Measurements from ENCODE around the gene SH2D4B. TPM values are rescaled to one million over a fixed set of nuclear protein-coding genes. Genes with fewer than 3 reads are reported as not detected.

The SH2D4B gene
- total and polyA plus RNA-seq, 10 of the 15 experiments (the other 5 are each of a cell fraction or from before 2014, with no cell fraction given): 0.04 to 0.21 (median 0.13) TPM; not detected in 5

GRCh38 chr10:80540981-80541750, 3.5 kb downstream of the SH2D4B start (continued):
- TF ChIP-seq, protein P1, sequence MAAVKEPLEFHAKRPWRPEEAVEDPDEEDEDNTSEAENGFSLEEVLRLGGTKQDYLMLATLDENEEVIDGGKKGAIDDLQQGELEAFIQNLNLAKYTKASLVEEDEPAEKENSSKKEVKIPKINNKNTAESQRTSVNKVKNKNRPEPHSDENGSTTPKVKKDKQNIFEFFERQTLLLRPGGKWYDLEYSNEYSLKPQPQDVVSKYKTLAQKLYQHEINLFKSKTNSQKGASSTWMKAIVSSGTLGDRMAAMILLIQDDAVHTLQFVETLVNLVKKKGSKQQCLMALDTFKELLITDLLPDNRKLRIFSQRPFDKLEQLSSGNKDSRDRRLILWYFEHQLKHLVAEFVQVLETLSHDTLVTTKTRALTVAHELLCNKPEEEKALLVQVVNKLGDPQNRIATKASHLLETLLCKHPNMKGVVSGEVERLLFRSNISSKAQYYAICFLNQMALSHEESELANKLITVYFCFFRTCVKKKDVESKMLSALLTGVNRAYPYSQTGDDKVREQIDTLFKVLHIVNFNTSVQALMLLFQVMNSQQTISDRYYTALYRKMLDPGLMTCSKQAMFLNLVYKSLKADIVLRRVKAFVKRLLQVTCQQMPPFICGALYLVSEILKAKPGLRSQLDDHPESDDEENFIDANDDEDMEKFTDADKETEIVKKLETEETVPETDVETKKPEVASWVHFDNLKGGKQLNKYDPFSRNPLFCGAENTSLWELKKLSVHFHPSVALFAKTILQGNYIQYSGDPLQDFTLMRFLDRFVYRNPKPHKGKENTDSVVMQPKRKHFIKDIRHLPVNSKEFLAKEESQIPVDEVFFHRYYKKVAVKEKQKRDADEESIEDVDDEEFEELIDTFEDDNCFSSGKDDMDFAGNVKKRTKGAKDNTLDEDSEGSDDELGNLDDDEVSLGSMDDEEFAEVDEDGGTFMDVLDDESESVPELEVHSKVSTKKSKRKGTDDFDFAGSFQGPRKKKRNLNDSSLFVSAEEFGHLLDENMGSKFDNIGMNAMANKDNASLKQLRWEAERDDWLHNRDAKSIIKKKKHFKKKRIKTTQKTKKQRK (IDR thresholded peaks at IDR 0.05; ENCODE audit: low read depth, low read length): no peak
- no peak for TF ChIP-seq SIX5 (IDR thresholded peaks at IDR 0.05; ENCODE audit: low read depth, low read length, severe bottlenecking)
- no peak for TF ChIP-seq E2F8 (IDR thresholded peaks at IDR 0.05; ENCODE audit: low read depth, partially characterized antibody)
- TF ChIP-seq, protein P2, sequence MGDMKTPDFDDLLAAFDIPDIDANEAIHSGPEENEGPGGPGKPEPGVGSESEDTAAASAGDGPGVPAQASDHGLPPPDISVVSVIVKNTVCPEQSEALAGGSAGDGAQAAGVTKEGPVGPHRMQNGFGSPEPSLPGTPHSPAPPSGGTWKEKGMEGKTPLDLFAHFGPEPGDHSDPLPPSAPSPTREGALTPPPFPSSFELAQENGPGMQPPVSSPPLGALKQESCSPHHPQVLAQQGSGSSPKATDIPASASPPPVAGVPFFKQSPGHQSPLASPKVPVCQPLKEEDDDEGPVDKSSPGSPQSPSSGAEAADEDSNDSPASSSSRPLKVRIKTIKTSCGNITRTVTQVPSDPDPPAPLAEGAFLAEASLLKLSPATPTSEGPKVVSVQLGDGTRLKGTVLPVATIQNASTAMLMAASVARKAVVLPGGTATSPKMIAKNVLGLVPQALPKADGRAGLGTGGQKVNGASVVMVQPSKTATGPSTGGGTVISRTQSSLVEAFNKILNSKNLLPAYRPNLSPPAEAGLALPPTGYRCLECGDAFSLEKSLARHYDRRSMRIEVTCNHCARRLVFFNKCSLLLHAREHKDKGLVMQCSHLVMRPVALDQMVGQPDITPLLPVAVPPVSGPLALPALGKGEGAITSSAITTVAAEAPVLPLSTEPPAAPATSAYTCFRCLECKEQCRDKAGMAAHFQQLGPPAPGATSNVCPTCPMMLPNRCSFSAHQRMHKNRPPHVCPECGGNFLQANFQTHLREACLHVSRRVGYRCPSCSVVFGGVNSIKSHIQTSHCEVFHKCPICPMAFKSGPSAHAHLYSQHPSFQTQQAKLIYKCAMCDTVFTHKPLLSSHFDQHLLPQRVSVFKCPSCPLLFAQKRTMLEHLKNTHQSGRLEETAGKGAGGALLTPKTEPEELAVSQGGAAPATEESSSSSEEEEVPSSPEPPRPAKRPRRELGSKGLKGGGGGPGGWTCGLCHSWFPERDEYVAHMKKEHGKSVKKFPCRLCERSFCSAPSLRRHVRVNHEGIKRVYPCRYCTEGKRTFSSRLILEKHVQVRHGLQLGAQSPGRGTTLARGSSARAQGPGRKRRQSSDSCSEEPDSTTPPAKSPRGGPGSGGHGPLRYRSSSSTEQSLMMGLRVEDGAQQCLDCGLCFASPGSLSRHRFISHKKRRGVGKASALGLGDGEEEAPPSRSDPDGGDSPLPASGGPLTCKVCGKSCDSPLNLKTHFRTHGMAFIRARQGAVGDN (IDR thresholded peaks at IDR 0.05): peak; percentile 67
- no peak for TF ChIP-seq ZNF207 (IDR thresholded peaks at IDR 0.05; ENCODE audit: borderline replicate concordance)
- TF ChIP-seq ZZZ3 (IDR thresholded peaks at IDR 0.05; ENCODE audit: control insufficient read depth, insufficient read length, low read depth): no peak
- TF ChIP-seq MTA2 (IDR thresholded peaks at IDR 0.05; ENCODE audit: low read depth): peak; percentile 87
- TF ChIP-seq SMARCA5 (IDR thresholded peaks at IDR 0.05): no peak
- no peak for TF ChIP-seq PAX8 (IDR thresholded peaks at IDR 0.05)
- no peak for TF ChIP-seq SREBF1 (IDR thresholded peaks at IDR 0.05; ENCODE audit: low read length)
- no peak for TF ChIP-seq ZNF622 (IDR thresholded peaks at IDR 0.05)
- TF ChIP-seq CBX5 (IDR thresholded peaks at IDR 0.05; ENCODE audit: low read depth): no peak
- TF ChIP-seq, protein P3, sequence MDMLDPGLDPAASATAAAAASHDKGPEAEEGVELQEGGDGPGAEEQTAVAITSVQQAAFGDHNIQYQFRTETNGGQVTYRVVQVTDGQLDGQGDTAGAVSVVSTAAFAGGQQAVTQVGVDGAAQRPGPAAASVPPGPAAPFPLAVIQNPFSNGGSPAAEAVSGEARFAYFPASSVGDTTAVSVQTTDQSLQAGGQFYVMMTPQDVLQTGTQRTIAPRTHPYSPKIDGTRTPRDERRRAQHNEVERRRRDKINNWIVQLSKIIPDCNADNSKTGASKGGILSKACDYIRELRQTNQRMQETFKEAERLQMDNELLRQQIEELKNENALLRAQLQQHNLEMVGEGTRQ (IDR thresholded peaks at IDR 0.05; ENCODE audit: borderline replicate concordance, low read depth, low read length): no peak
- TF ChIP-seq, protein P4, sequence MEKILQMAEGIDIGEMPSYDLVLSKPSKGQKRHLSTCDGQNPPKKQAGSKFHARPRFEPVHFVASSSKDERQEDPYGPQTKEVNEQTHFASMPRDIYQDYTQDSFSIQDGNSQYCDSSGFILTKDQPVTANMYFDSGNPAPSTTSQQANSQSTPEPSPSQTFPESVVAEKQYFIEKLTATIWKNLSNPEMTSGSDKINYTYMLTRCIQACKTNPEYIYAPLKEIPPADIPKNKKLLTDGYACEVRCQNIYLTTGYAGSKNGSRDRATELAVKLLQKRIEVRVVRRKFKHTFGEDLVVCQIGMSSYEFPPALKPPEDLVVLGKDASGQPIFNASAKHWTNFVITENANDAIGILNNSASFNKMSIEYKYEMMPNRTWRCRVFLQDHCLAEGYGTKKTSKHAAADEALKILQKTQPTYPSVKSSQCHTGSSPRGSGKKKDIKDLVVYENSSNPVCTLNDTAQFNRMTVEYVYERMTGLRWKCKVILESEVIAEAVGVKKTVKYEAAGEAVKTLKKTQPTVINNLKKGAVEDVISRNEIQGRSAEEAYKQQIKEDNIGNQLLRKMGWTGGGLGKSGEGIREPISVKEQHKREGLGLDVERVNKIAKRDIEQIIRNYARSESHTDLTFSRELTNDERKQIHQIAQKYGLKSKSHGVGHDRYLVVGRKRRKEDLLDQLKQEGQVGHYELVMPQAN (conservative IDR thresholded peaks at IDR 0.05): no peak
- no peak for TF ChIP-seq POLR2AphosphoS2 (IDR thresholded peaks at IDR 0.05; ENCODE audit: low read depth, low read length)
- TF ChIP-seq CBFB (IDR thresholded peaks at IDR 0.05; ENCODE audit: low read depth): no peak
- no peak; the same call in 1 of the 2 replicates for TF ChIP-seq RUNX3 (IDR thresholded peaks at IDR 0.05; ENCODE audit: low read length)
